Glomerular visceral epithelial cell (primary cell): ENCODE results near the gene MAMLD1.

Source experiments
- DNase-seq: peaks from one replicate; pipeline ENCODE4 v3.0.0-alpha.2; 2016; ENCODE audit errors: extremely low spot score

MAMLD1 gene

GRCh38 chrX:150459196-150459595 lies 96.1 kb downstream of the MAMLD1 start:
- DNase-seq = no peak

GRCh38 chrX:150460063-150460462 lies 96.9 kb downstream of the MAMLD1 start:
- no peak for DNase-seq

GRCh38 chrX:150460781-150461180 lies 97.7 kb downstream of the MAMLD1 start:
- DNase-seq = no peak

GRCh38 chrX:150463566-150463965 lies 100.4 kb downstream of the MAMLD1 start:
- no peak for DNase-seq

- no peak for DNase-seq
These were observed 100.9 kb downstream of the MAMLD1 start for GRCh38 chrX:150464001-150464400.

- DNase-seq = no peak
These were observed 102.2 kb downstream of the MAMLD1 start for GRCh38 chrX:150465326-150465725.

- no peak for DNase-seq
These were observed 103.0 kb downstream of the MAMLD1 start for GRCh38 chrX:150465881-150466775.

- no peak for DNase-seq
These were observed 109.2 kb downstream of the MAMLD1 start for GRCh38 chrX:150472306-150472705.

- no peak for DNase-seq
These were observed 110.3 kb downstream of the MAMLD1 start for GRCh38 chrX:150473371-150473770.

- DNase-seq = no peak
These were observed 112.3 kb downstream of the MAMLD1 start for GRCh38 chrX:150475461-150475860.

- DNase-seq = no peak
These were observed 113.1 kb downstream of the MAMLD1 start for GRCh38 chrX:150476164-150476699.

GRCh38 chrX:150477371-150477770 lies 114.3 kb downstream of the MAMLD1 start:
- DNase-seq = no peak

- no peak for DNase-seq
These were observed 115.7 kb downstream of the MAMLD1 start for GRCh38 chrX:150478496-150479492.

- peak; percentile 62 for DNase-seq
These were observed 119.6 kb downstream of the MAMLD1 start for GRCh38 chrX:150482537-150483206.

GRCh38 chrX:150483356-150483985 lies 120.4 kb downstream of the MAMLD1 start:
- DNase-seq = no peak

- peak; percentile 47 for DNase-seq
These were observed 122.9 kb downstream of the MAMLD1 start for GRCh38 chrX:150486011-150486410.

- DNase-seq = no peak
These were observed 124.4 kb downstream of the MAMLD1 start for GRCh38 chrX:150487369-150488094.

- DNase-seq = peak; percentile 78
These were observed 126.4 kb downstream of the MAMLD1 start for GRCh38 chrX:150489359-150490015.

GRCh38 chrX:150495496-150495895 lies 132.4 kb downstream of the MAMLD1 start:
- no peak for DNase-seq

- DNase-seq = peak; percentile 11
These were observed 136.1 kb downstream of the MAMLD1 start for GRCh38 chrX:150499240-150499639.
